ENCODE data around the gene MYT1.

- no peak for TF ChIP-seq JUN (CRISPR knock-in tag; IDR thresholded peaks at IDR 0.05)
- no peak for TF ChIP-seq CTCF (IDR thresholded peaks at IDR 0.05)
- TF ChIP-seq USF2 (CRISPR knock-in tag; IDR thresholded peaks at IDR 0.05), result no peak
- TF ChIP-seq ETV6 (CRISPR knock-in tag; IDR thresholded peaks at IDR 0.05), result no peak
- TF ChIP-seq ZNF281 (CRISPR knock-in tag; IDR thresholded peaks at IDR 0.05), result no peak
- no peak for TF ChIP-seq MAX (CRISPR knock-in tag; IDR thresholded peaks at IDR 0.05)
- no peak for TF ChIP-seq IRF1 (CRISPR knock-in tag; IDR thresholded peaks at IDR 0.05)
- TF ChIP-seq ZBTB21 (CRISPR knock-in tag; IDR thresholded peaks at IDR 0.05; ENCODE audit: borderline replicate concordance), result no peak
- no peak for TF ChIP-seq ZNF317 (CRISPR knock-in tag; IDR thresholded peaks at IDR 0.05; ENCODE audit: borderline replicate concordance, low read depth)
- no peak for TF ChIP-seq USF1 (CRISPR knock-in tag; IDR thresholded peaks at IDR 0.05)
- TF ChIP-seq E2F1 (CRISPR knock-in tag; IDR thresholded peaks at IDR 0.05), result no peak
Observed at GRCh38 chr20:64121586-64121985, 42.7 kb upstream of the MYT1 start.
